ENCODE data around the gene VPS25.

DNA sequence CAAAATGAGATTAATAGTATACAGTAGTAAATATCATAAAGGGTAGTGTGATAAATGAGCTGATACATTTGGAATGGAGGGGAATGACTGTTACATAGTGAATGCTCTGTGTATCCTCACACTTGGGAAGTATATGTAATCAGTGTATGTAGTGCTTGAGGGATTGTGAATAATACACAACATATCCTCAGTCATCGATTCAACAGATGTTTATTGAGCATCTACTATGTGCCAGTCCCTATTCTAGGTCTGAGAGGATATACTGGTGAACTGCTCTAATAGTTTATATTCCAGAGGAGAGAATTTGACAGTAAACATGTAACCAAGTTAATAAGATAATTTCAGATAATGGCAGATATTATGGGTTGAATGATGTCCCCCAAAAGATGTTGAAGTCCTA, 54.2 kb downstream of the VPS25 start:
- TF ChIP-seq, protein P1, sequence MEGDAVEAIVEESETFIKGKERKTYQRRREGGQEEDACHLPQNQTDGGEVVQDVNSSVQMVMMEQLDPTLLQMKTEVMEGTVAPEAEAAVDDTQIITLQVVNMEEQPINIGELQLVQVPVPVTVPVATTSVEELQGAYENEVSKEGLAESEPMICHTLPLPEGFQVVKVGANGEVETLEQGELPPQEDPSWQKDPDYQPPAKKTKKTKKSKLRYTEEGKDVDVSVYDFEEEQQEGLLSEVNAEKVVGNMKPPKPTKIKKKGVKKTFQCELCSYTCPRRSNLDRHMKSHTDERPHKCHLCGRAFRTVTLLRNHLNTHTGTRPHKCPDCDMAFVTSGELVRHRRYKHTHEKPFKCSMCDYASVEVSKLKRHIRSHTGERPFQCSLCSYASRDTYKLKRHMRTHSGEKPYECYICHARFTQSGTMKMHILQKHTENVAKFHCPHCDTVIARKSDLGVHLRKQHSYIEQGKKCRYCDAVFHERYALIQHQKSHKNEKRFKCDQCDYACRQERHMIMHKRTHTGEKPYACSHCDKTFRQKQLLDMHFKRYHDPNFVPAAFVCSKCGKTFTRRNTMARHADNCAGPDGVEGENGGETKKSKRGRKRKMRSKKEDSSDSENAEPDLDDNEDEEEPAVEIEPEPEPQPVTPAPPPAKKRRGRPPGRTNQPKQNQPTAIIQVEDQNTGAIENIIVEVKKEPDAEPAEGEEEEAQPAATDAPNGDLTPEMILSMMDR (IDR thresholded peaks at IDR 0.05): no peak
- TF ChIP-seq POLR2A (IDR thresholded peaks at IDR 0.05): no peak
